PC-3 (cell line): Measurements from ENCODE around the gene PRC1. TPM values are rescaled to one million over a fixed set of nuclear protein-coding genes. Genes with fewer than 3 reads are reported as not detected.

Source experiments
- ATAC-seq: fragments of 200-7000 bp; cut with Tn5 transposase; 2 replicates; pipeline ENCODE4 v1.9.1; 2020; ENCODE audit warnings: mild to moderate bottlenecking, moderate library complexity
- BruUV-seq: library from RNA; stranded (reverse); fragments of 400-500 nt; replicated peaks from 2 replicates; lab custom pipeline; 2021; lab: Mats Ljungman, UMichigan
- CTCF ChIA-PET: fragments of 300-600 bp; sonication (Branson Sonifier 250); formaldehyde crosslinking; loops from one replicate; lab custom pipeline; 2022; ENCODE audit warnings: antibody characterized with exemption; lab: Charles Lee
- POLR2A ChIA-PET: fragments of 300-600 bp; sonication (Branson Sonifier 250); formaldehyde crosslinking; loops from one replicate; lab custom pipeline; 2022; ENCODE audit warnings: antibody characterized with exemption; ENCODE audit not compliant: unreplicated experiment; lab: Charles Lee
- DNase-seq: peaks from one replicate; pipeline ENCODE4 v3.0.0-alpha.2; 2015
- H2AFZ ChIP-seq: fragments of 300-600 bp; sonication (generic); 2 replicates; pipeline ENCODE4 v1.6.0; 2016; ENCODE audit warnings: antibody characterized with exemption, low read length
- H3F3A ChIP-seq: fragments of 300-600 bp; sonication (generic); one replicate; pipeline ENCODE4 v1.6.0; 2017; ENCODE audit warnings: antibody characterized with exemption, low read length, control low read depth, mild to moderate bottlenecking; ENCODE audit not compliant: unreplicated experiment
- H3K27ac ChIP-seq: fragments of 300-600 bp; sonication (generic); 2 replicates; pipeline ENCODE4 v1.5.1; 2016; ENCODE audit warnings: mild to moderate bottlenecking, low read length
- H3K27me3 ChIP-seq: fragments of 300-600 bp; sonication (generic); 2 replicates; pipeline ENCODE4 v1.6.1; 2016; ENCODE audit warnings: low read length, mixed read lengths
- H3K36me3 ChIP-seq: fragments of 300-600 bp; sonication (generic); 2 replicates; pipeline ENCODE4 v1.6.1; 2016; ENCODE audit warnings: low read depth, mixed run types, low read length, mixed read lengths
- H3K4me1 ChIP-seq: fragments of 300-600 bp; sonication (generic); 2 replicates; pipeline ENCODE4 v1.5.1; 2016; ENCODE audit warnings: low read length; ENCODE audit not compliant: insufficient read depth
- H3K4me2 ChIP-seq: fragments of 300-600 bp; sonication (generic); 2 replicates; pipeline ENCODE4 v1.6.0; 2016; ENCODE audit warnings: low read length
- H3K4me3 ChIP-seq: fragments of 300-600 bp; sonication (generic); 2 replicates; pipeline ENCODE4 v1.5.1; 2016; ENCODE audit warnings: mild to moderate bottlenecking, low read length, mixed read lengths
- H3K79me2 ChIP-seq: fragments of 300-600 bp; sonication (generic); 2 replicates; pipeline ENCODE4 v1.6.1; 2017; ENCODE audit warnings: low read length, mixed read lengths
- H3K9ac ChIP-seq: fragments of 300-600 bp; sonication (generic); 2 replicates; pipeline ENCODE4 v1.6.0; 2016; ENCODE audit warnings: mild to moderate bottlenecking, low read length
- H3K9me2 ChIP-seq: fragments of 300-600 bp; sonication (generic); replicated peaks from 2 replicates; pipeline ENCODE4 v1.6.1; 2016; ENCODE audit warnings: mixed run types, low read length, mixed read lengths
- H3K9me3 ChIP-seq: fragments of 300-600 bp; sonication (generic); 2 replicates; pipeline ENCODE4 v1.6.1; 2016; ENCODE audit warnings: low read length, mixed read lengths
- H4K20me1 ChIP-seq: fragments of 300-600 bp; sonication (generic); 2 replicates; pipeline ENCODE4 v1.6.1; 2016; ENCODE audit warnings: low read length, mixed read lengths
- CTCF ChIP-seq: fragments of 300-600 bp; sonication (generic); conservative IDR thresholded peaks from 2 replicates; pipeline ENCODE4 v1.5.1; 2017; ENCODE audit warnings: antibody characterized with exemption, low read depth, mild to moderate bottlenecking, low read length
- EZH2 ChIP-seq: fragments of 300-600 bp; sonication (generic); IDR thresholded peaks from one replicate; pipeline ENCODE4 v1.6.1; 2017; ENCODE audit warnings: antibody characterized with exemption, mild to moderate bottlenecking, low read length; ENCODE audit not compliant: unreplicated experiment
- EZH2phosphoT487 ChIP-seq: fragments of 300-600 bp; sonication (generic); IDR thresholded peaks from 2 replicates; pipeline ENCODE4 v1.6.1; 2018; ENCODE audit warnings: mild to moderate bottlenecking, antibody characterized with exemption, low read length, borderline replicate concordance
- intact Hi-C: fragments of 100-400 bp; cut with micrococcal nuclease; formaldehyde crosslinking; loops from 2 replicates; pipeline ENCODE4 v1.9.0; 2023
- total RNA-seq: library from RNA; depleted of rRNA; stranded (reverse); fragments of >200 nt; gene quantifications from 2 replicates; pipeline ENCODE4 v1.2.3, GENCODE V29; 2014

Gene PRC1
- total RNA-seq, 1 experiment from 2014 or later: 236 TPM

DNA sequence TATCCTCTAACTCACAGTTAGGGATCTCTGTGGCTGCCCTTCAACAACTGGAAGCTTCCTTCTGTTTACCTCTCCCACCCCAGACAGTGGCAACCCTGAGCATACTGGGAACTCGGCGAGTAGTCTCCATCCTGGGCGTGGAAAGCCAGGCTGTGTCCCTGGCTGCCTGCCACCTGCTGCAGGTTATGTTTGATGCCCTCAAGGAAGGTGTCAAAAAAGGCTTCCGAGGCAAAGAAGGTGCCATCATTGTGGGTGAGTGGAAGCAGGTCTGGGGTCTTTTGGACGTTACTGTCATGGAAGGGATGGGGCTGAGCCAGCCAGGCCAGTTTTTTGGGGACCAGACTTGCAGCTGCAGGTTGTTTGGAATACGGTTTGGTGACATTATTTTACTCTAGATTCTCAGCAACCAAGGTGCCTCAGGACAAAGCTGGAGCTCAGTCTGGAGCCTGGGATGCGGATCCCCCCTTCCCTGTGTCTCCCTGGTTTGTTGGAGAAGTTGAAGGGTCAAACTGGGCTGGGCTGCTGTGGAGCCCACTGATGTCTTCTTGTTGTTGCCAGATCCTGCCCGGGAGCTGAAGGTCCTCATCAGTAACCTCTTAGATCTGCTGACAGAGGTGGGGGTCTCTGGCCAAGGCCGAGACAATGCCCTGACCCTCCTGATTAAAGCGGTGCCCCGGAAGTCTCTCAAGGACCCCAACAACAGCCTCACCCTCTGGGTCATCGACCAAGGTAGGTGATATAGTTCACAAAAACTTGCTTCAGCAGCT is 51.8 kb downstream of the PRC1 start:
- BruUV-seq: no TSS peak
- H3K9ac ChIP-seq: no peak overlapping the region
- POLR2A ChIA-PET: no interaction called here
- H2AFZ ChIP-seq: no peak overlapping the region
- no peak for DNase-seq
- no peaks in the 10 kb centered on the region for H3K79me2 ChIP-seq
- no peak overlapping the region for H3K4me3 ChIP-seq
- H3F3A ChIP-seq: no peaks in the 10 kb centered on the region
- no peak for TF ChIP-seq EZH2
- no peak for TF ChIP-seq CTCF
- no peak for TF ChIP-seq EZH2phosphoT487
- no peaks in the 10 kb centered on the region for H3K27me3 ChIP-seq
- no peaks in the 10 kb centered on the region for H3K9me2 ChIP-seq
- no peak for ATAC-seq
- peaks cover 36% of the 10 kb centered on the region for H3K36me3 ChIP-seq
- no peak overlapping the region for H3K27ac ChIP-seq
- no peaks in the 10 kb centered on the region for H3K9me3 ChIP-seq
- H4K20me1 ChIP-seq: no peaks in the 10 kb centered on the region
- CTCF ChIA-PET: no interaction called here
- intact Hi-C loops: no loop called here
- H3K4me2 ChIP-seq: no peak overlapping the region
- H3K4me1 ChIP-seq: no peaks in the 10 kb centered on the region

DNA sequence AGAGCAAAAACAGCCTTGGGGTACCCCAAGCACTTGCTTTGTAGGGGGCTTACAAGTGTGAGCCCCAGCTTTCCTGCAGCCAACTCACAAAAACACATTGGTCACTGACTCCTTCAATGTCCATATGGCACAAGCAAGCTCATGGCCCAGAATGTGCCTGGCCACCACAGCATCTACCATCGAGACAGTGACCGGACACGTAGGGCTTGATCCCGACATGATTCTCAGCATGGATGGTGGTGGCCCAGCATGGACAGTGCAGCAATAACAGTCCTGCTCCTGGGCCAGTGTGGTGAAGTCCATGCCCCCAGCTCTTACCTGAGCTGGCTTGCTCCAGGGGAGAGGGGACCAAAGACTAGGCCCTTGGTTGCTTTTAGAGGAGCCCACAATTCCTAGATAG is 53.3 kb downstream of the PRC1 start:
- Histone ChIP-seq H3K79me2 (peaks cover 11% of the 10 kb centered on the region), H3K4me1 (peaks cover 10% of the 10 kb centered on the region), H3K9me3 (no peaks in the 10 kb centered on the region), H3K4me3 (no peak overlapping the region), H3K36me3 (peaks cover 26% of the 10 kb centered on the region; the same call in 1 of the 2 replicates), H3K9me2 (no peaks in the 10 kb centered on the region), H2AFZ (no peak overlapping the region), H3K9ac (no peak overlapping the region), H3K27me3 (no peaks in the 10 kb centered on the region), H3K27ac (no peak overlapping the region), H3F3A (no peaks in the 10 kb centered on the region), H3K4me2 (no peak overlapping the region), H4K20me1 (no peaks in the 10 kb centered on the region)
- intact Hi-C loops: no loop called here
- no TSS peak for BruUV-seq
- POLR2A ChIA-PET: no interaction called here
- DNase-seq (no peak), ATAC-seq (no peak)
- TF ChIP-seq EZH2phosphoT487 (no peak), CTCF (no peak), EZH2 (no peak)
- CTCF ChIA-PET: no interaction called here

DNA sequence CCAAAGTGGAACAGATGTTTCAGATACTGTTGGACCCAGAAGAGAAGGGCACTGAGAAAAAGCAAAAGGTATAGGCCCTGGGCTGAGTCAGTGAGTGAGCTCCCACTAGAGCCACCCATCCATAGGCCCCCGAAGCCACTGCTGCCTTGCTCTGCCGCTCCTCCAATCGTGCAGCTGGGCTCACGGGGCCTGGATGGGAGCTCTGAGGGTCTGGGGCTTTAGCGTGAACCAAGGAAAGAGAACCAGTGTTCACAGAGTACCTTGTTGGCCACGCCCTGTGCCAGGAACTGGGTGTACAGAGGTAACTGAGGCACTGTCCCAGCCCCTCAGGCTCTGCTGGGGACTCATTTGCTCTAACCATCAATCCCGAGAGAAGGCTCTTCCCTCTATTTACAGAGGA is 54.6 kb downstream of the PRC1 start:
- Histone ChIP-seq H3K27me3 (no peaks in the 10 kb centered on the region), H3F3A (no peaks in the 10 kb centered on the region), H3K4me2 (no peak overlapping the region), H3K27ac (no peak overlapping the region), H3K4me1 (peaks cover 11% of the 10 kb centered on the region), H3K9me2 (no peaks in the 10 kb centered on the region), H3K9me3 (no peaks in the 10 kb centered on the region), H4K20me1 (no peaks in the 10 kb centered on the region), H3K36me3 (peaks cover 21% of the 10 kb centered on the region; the same call in 1 of the 2 replicates), H2AFZ (no peak overlapping the region), H3K79me2 (peaks cover 18% of the 10 kb centered on the region), H3K9ac (no peak overlapping the region), H3K4me3 (no peak overlapping the region)
- CTCF ChIA-PET: no interaction called here
- POLR2A ChIA-PET: no interaction called here
- ATAC-seq (no peak), DNase-seq (no peak)
- TF ChIP-seq EZH2phosphoT487 (no peak), CTCF (no peak), EZH2 (no peak)
- intact Hi-C loops: loop anchor here (10.0 kb wide), 1 partner anchor 95 kb away; no protein-coding TSS in a partner anchor
- no TSS peak for BruUV-seq
